GM12878 (cell line): ENCODE data around the gene MFAP1. TPM values are rescaled to one million over a fixed set of nuclear protein-coding genes. Genes with fewer than 3 reads are reported as not detected.

Experiments
- BMI1 ChIP-seq: fragments of 450-650 bp; IDR thresholded peaks from 2 replicates; pipeline ENCODE4 v1.6.1; 2016; ENCODE audit warnings: mild to moderate bottlenecking, moderate library complexity, borderline replicate concordance
- CBX3 ChIP-seq: fragments of 200-600 bp; sonication (generic); IDR thresholded peaks from 2 replicates; pipeline ENCODE4 v1.6.1; 2016; ENCODE audit warnings: low read depth, borderline replicate concordance
- CREM ChIP-seq: IDR thresholded peaks from 2 replicates; pipeline ENCODE4 v1.6.1; 2014; ENCODE audit warnings: antibody characterized with exemption, low read depth
- EGR1 ChIP-seq, 2 experiments: IDR thresholded peaks; 1 replicate in 1 of 2; 2 replicates in 1 of 2; pipeline ENCODE4 v1.6.1; 2011 to 2012; ENCODE audit warnings: low read depth in 2 of 2, low read length in 2 of 2, borderline replicate concordance in 1 of 2, mild to moderate bottlenecking in 1 of 2, moderate library complexity in 1 of 2
- EZH2 ChIP-seq: IDR thresholded peaks from 2 replicates; pipeline ENCODE4 v1.6.1; 2012; ENCODE audit warnings: low read depth, mild to moderate bottlenecking, control low read depth, inconsistent platforms, low read length, borderline replicate concordance; ENCODE audit not compliant: control insufficient read depth
- HCFC1 ChIP-seq: fragments of 150-350 bp; IDR thresholded peaks from 2 replicates; pipeline ENCODE4 v1.6.1; 2014; ENCODE audit warnings: low read length
- HDAC6 ChIP-seq: fragments of 200-600 bp; sonication (generic); IDR thresholded peaks from one replicate; pipeline ENCODE4 v1.8.0; 2017; ENCODE audit warnings: antibody characterized with exemption; ENCODE audit not compliant: unreplicated experiment
- IKZF1 ChIP-seq: fragments of 450-650 bp; conservative IDR thresholded peaks from 2 replicates; pipeline ENCODE4 v1.6.1; 2017; ENCODE audit warnings: antibody characterized with exemption, mild to moderate bottlenecking
- IKZF2 ChIP-seq, 2 experiments: fragments of 450-650 bp; IDR thresholded peaks; 2 replicates each; pipeline ENCODE4 v1.6.1; 2017; ENCODE audit warnings: mild to moderate bottlenecking in 2 of 2, moderate library complexity in 2 of 2
- MEF2B ChIP-seq: fragments of 450-650 bp; IDR thresholded peaks from 2 replicates; pipeline ENCODE4 v1.6.1; 2018; ENCODE audit warnings: mild to moderate bottlenecking, moderate library complexity; ENCODE audit not compliant: partially characterized antibody, poor library complexity, severe bottlenecking
- NFXL1 ChIP-seq: fragments of 450-650 bp; IDR thresholded peaks from 2 replicates; pipeline ENCODE4 v1.6.1; 2017; ENCODE audit warnings: antibody characterized with exemption, mild to moderate bottlenecking, borderline replicate concordance
- NR2F1 ChIP-seq: fragments of 450-650 bp; conservative IDR thresholded peaks from 2 replicates; pipeline ENCODE4 v1.6.1; 2017; ENCODE audit warnings: mild to moderate bottlenecking
- RAD51 ChIP-seq: fragments of 450-650 bp; IDR thresholded peaks from 2 replicates; pipeline ENCODE4 v1.6.1; 2016; ENCODE audit warnings: moderate library complexity, mild to moderate bottlenecking, inconsistent platforms
- SIX5 ChIP-seq: IDR thresholded peaks from 2 replicates; pipeline ENCODE4 v1.6.1; 2011; ENCODE audit warnings: mild to moderate bottlenecking, low read depth, low read length, moderate library complexity; ENCODE audit not compliant: severe bottlenecking
- SREBF1 ChIP-seq: IDR thresholded peaks from 2 replicates; pipeline ENCODE4 v1.6.1; 2012; ENCODE audit warnings: mild to moderate bottlenecking, low read length
- ZBED1 ChIP-seq: IDR thresholded peaks from 2 replicates; pipeline ENCODE4 v1.6.1; 2016; ENCODE audit warnings: borderline replicate concordance
- ZNF24 ChIP-seq: fragments of 450-650 bp; IDR thresholded peaks from 2 replicates; pipeline ENCODE4 v1.6.1; 2017; ENCODE audit warnings: antibody characterized with exemption, mild to moderate bottlenecking
- ZNF622 ChIP-seq: fragments of 450-650 bp; IDR thresholded peaks from 2 replicates; pipeline ENCODE4 v1.6.1; 2017; ENCODE audit warnings: mild to moderate bottlenecking, inconsistent platforms
- polyA plus RNA-seq, 11 experiments: library from polyadenylated mRNA; depleted of rRNA in 4 of 11; unstranded in 6 of 11; stranded (reverse) in 5 of 11; fragments of >200 nt; fragmentation: Nextera tagmentation in 4 of 11; fragmentation: Illumina TruSeq in 1 of 11; extraction: Ambion mirVana in 4 of 11; extraction: Trizol in 1 of 11; gene quantifications; 1 replicate in 1 of 11; 2 replicates in 10 of 11; pipeline versions ENCODE4 v1.2.1 to v1.2.3, GENCODE V29; 2011 to 2016; ENCODE audit warnings: inconsistent platforms in 2 of 11, missing spikeins in 2 of 11, low read depth in 1 of 11
- total RNA-seq, 4 experiments: library from RNA; depleted of rRNA in 3 of 4; stranded (reverse); fragments of >200 nt in 3 of 4; fragmentation: Illumina TruSeq in 1 of 4; extraction: Trizol in 1 of 4; gene quantifications; 2 replicates each; pipeline versions ENCODE4 v1.2.1 to v1.2.3, GENCODE V29; 2013 to 2021
- TF ChIP-seq, protein P1 (sequence below): fragments of 450-650 bp; IDR thresholded peaks from 2 replicates; pipeline ENCODE4 v1.6.1; 2018; ENCODE audit warnings: mild to moderate bottlenecking, low read depth, moderate library complexity; ENCODE audit not compliant: partially characterized antibody
- TF ChIP-seq, protein P2 (sequence below), 3 experiments: IDR thresholded peaks in 2 of 3; conservative IDR thresholded peaks in 1 of 3; 2 replicates each; pipeline ENCODE4 v1.5.1; 2011; ENCODE audit warnings: low read depth in 3 of 3, low read length in 3 of 3, mild to moderate bottlenecking in 3 of 3, control low read depth in 2 of 3, moderate library complexity in 2 of 3, inconsistent platforms in 1 of 3, mixed read lengths in 1 of 3; ENCODE audit not compliant: control insufficient read depth in 2 of 3, insufficient read depth in 1 of 3; ENCODE audit errors: extremely low read depth in 1 of 3
- TF ChIP-seq, protein P3 (sequence below): fragments of 450-650 bp; IDR thresholded peaks from 2 replicates; pipeline ENCODE4 v1.6.1; 2016; ENCODE audit warnings: mild to moderate bottlenecking
- TF ChIP-seq, protein P4 (sequence below): fragments of 450-650 bp; IDR thresholded peaks from 2 replicates; pipeline ENCODE4 v1.6.1; 2017; ENCODE audit warnings: borderline replicate concordance

Gene MFAP1
- total and polyA plus RNA-seq, 10 of the 15 experiments (the other 5 are each of a cell fraction or from before 2014, with no cell fraction given): 24.5 to 67.3 (median 47.4) TPM

DNA sequence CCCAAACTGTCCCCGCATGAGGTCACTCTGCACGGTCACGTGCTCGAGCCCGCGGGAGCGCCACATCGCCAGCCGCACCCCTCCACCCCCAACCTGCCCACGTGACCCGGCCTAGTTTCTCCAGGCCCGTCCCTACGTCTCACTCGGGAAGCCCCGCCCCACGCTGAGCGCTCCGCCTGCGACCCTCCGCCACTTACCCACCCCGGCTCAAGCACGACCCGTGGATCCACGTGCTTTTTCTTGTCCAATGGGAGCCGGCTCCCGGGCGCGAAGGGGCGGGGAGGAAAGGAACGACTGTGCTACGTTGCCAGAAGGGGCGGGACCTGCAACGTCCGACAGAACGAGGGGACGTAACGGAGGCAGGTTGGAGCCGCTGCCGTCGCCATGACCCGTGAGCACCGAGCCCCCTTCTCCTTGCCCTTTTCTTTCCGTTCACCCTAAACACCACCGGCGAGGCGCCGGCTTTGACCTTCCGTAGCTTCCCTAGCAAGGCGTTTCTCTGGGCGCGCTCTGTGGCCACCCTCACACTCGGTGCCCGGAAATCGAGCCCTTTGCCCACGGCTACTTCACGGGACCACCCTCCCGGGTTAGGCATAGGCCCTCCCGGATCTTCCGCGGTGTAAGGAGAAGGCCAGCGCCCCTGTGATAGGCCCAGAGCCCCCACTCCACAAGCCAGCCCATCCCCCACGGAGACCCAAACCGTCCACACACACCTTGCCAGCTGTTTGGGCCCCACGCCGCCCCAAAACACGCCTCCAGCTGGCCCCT lies 32.3 kb downstream of the MFAP1 start, which contains the start of gene SERF2 (continued):
- TF ChIP-seq, protein P1, sequence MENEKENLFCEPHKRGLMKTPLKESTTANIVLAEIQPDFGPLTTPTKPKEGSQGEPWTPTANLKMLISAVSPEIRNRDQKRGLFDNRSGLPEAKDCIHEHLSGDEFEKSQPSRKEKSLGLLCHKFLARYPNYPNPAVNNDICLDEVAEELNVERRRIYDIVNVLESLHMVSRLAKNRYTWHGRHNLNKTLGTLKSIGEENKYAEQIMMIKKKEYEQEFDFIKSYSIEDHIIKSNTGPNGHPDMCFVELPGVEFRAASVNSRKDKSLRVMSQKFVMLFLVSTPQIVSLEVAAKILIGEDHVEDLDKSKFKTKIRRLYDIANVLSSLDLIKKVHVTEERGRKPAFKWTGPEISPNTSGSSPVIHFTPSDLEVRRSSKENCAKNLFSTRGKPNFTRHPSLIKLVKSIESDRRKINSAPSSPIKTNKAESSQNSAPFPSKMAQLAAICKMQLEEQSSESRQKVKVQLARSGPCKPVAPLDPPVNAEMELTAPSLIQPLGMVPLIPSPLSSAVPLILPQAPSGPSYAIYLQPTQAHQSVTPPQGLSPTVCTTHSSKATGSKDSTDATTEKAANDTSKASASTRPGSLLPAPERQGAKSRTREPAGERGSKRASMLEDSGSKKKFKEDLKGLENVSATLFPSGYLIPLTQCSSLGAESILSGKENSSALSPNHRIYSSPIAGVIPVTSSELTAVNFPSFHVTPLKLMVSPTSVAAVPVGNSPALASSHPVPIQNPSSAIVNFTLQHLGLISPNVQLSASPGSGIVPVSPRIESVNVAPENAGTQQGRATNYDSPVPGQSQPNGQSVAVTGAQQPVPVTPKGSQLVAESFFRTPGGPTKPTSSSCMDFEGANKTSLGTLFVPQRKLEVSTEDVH: no peak
- TF ChIP-seq EZH2 (no peak), IKZF1 (peak; percentile 29), ZNF24 (no peak), IKZF2 (IDR thresholded peaks at IDR 0.05) (no peak; a peak in 1 of 4 replicates), ZNF622 (no peak), EGR1 (IDR thresholded peaks at IDR 0.05; ENCODE audit: borderline replicate concordance in 1 of 2, low read depth in 2 of 2, low read length in 2 of 2) (peak; percentile 30 to 69; a peak in 2 of 3 replicates), NR2F1 (peak; percentile 39), ZBED1 (no peak), SIX5 (no peak), HCFC1 (peak; percentile 16; the same call in 1 of the 2 replicates), SREBF1 (no peak), CREM (peak; percentile 62), RAD51 (peak; percentile 99), HDAC6 (no peak), CBX3 (no peak), MEF2B (peak; percentile 82), NFXL1 (no peak), BMI1 (no peak)
- TF ChIP-seq, protein P2, sequence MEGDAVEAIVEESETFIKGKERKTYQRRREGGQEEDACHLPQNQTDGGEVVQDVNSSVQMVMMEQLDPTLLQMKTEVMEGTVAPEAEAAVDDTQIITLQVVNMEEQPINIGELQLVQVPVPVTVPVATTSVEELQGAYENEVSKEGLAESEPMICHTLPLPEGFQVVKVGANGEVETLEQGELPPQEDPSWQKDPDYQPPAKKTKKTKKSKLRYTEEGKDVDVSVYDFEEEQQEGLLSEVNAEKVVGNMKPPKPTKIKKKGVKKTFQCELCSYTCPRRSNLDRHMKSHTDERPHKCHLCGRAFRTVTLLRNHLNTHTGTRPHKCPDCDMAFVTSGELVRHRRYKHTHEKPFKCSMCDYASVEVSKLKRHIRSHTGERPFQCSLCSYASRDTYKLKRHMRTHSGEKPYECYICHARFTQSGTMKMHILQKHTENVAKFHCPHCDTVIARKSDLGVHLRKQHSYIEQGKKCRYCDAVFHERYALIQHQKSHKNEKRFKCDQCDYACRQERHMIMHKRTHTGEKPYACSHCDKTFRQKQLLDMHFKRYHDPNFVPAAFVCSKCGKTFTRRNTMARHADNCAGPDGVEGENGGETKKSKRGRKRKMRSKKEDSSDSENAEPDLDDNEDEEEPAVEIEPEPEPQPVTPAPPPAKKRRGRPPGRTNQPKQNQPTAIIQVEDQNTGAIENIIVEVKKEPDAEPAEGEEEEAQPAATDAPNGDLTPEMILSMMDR (IDR thresholded peaks at IDR 0.05 in 2 of 3, conservative IDR thresholded peaks at IDR 0.05 in 1 of 3; ENCODE audit: control insufficient read depth in 2 of 3, extremely low read depth in 1 of 3, insufficient read depth in 1 of 3, low read depth in 3 of 3, low read length in 3 of 3): no peak
- TF ChIP-seq, protein P3, sequence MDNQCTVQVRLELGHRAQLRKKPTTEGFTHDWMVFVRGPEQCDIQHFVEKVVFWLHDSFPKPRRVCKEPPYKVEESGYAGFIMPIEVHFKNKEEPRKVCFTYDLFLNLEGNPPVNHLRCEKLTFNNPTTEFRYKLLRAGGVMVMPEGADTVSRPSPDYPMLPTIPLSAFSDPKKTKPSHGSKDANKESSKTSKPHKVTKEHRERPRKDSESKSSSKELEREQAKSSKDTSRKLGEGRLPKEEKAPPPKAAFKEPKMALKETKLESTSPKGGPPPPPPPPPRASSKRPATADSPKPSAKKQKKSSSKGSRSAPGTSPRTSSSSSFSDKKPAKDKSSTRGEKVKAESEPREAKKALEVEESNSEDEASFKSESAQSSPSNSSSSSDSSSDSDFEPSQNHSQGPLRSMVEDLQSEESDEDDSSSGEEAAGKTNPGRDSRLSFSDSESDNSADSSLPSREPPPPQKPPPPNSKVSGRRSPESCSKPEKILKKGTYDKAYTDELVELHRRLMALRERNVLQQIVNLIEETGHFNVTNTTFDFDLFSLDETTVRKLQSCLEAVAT: peak; percentile 87
- TF ChIP-seq, protein P4, sequence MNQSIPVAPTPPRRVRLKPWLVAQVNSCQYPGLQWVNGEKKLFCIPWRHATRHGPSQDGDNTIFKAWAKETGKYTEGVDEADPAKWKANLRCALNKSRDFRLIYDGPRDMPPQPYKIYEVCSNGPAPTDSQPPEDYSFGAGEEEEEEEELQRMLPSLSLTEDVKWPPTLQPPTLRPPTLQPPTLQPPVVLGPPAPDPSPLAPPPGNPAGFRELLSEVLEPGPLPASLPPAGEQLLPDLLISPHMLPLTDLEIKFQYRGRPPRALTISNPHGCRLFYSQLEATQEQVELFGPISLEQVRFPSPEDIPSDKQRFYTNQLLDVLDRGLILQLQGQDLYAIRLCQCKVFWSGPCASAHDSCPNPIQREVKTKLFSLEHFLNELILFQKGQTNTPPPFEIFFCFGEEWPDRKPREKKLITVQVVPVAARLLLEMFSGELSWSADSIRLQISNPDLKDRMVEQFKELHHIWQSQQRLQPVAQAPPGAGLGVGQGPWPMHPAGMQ: no peak
